Sigmoid colon (tissue), 4 donors: ENCODE results near the gene NCAPH2.

Experiments
- CTCF ChIP-seq, 4 experiments: fragments of 450-650 bp in 3 of 4; fragments of 200-600 bp in 1 of 4; IDR thresholded peaks; one replicate each; pipeline ENCODE4 v1.5.1; 2016 to 2019; ENCODE audit warnings: antibody characterized with exemption in 4 of 4, mild to moderate bottlenecking in 3 of 4, moderate library complexity in 2 of 4
- EP300 ChIP-seq, 4 donors: sonication (generic); formaldehyde crosslinking; IDR thresholded peaks; one replicate each; pipeline ENCODE4 v1.6.1; 2017; ENCODE audit warnings: antibody characterized with exemption in 4 of 4

- TF ChIP-seq CTCF (IDR thresholded peaks at IDR 0.05) (no peak), EP300 (IDR thresholded peaks at IDR 0.05) (no peak)
These were observed 62.0 kb downstream of the NCAPH2 start for GRCh38 chr22:50569896-50570535.
